Esophagus muscularis mucosa (tissue), 4 donors: ENCODE measurements around the gene TUBA4B.

Source experiments
- EP300 ChIP-seq: sonication (generic); formaldehyde crosslinking; IDR thresholded peaks from one replicate; pipeline ENCODE4 v1.6.1; 2017; ENCODE audit warnings: antibody characterized with exemption
- POLR2A ChIP-seq: fragments of 450-650 bp; IDR thresholded peaks from one replicate; pipeline ENCODE4 v1.6.1; 2017; ENCODE audit warnings: antibody characterized with exemption, moderate library complexity, mild to moderate bottlenecking, low read depth
- TF ChIP-seq, protein P1 (sequence below), 3 experiments: fragments of 200-600 bp in 2 of 3; fragments of 450-650 bp in 1 of 3; sonication (generic) in 2 of 3; IDR thresholded peaks; one replicate each; pipeline ENCODE4 v1.5.1; 2017 to 2019; ENCODE audit warnings: antibody characterized with exemption in 3 of 3, mild to moderate bottlenecking in 2 of 3, moderate library complexity in 1 of 3

DNA sequence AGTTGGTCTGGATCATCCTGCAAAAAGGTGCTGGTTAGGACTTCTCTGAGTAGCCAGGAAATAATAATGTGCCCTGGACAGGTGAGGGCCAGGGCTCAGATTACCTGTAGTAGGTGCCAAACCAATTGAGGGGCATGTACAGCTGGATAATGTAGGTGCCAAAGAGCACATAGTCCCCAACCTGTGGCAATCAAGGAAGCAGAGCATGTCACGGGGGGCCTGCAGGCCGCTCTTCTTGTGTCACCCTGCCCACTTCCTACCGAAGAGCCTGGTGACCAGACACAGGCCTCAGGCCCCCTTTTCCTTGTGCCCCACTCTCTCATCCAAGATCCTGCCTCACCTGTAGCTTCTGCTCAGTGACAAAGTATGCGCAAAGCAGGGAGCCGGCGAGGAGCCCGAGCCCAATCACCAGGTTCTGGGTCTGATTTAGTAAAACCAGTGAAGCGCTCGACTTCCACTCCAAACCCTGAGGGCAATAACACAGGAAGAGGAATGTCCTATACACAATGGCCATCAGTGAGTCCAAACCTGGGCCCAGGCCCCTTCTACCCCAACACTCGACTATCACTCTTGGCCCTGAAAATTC is 39.5 kb upstream of the TUBA4B start:
- TF ChIP-seq, protein P1, sequence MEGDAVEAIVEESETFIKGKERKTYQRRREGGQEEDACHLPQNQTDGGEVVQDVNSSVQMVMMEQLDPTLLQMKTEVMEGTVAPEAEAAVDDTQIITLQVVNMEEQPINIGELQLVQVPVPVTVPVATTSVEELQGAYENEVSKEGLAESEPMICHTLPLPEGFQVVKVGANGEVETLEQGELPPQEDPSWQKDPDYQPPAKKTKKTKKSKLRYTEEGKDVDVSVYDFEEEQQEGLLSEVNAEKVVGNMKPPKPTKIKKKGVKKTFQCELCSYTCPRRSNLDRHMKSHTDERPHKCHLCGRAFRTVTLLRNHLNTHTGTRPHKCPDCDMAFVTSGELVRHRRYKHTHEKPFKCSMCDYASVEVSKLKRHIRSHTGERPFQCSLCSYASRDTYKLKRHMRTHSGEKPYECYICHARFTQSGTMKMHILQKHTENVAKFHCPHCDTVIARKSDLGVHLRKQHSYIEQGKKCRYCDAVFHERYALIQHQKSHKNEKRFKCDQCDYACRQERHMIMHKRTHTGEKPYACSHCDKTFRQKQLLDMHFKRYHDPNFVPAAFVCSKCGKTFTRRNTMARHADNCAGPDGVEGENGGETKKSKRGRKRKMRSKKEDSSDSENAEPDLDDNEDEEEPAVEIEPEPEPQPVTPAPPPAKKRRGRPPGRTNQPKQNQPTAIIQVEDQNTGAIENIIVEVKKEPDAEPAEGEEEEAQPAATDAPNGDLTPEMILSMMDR (IDR thresholded peaks at IDR 0.05) = no peak
- TF ChIP-seq POLR2A (no peak), EP300 (no peak)
